GM18511 (cell line): ENCODE measurements around the gene IRF9.
"Not testable (repeated sequence)": the region's sequence is repeated elsewhere in the genome, so short reads cannot be mapped to it uniquely, and the experiment has no call there.

Source experiments
- ATAC-seq: cut with Tn5 transposase; IDR thresholded peaks from one replicate; pipeline ENCODE4 v1.9.1; 2021; ENCODE audit warnings: mild to moderate bottlenecking, moderate library complexity; ENCODE audit not compliant: unreplicated experiment

Gene IRF9

DNA sequence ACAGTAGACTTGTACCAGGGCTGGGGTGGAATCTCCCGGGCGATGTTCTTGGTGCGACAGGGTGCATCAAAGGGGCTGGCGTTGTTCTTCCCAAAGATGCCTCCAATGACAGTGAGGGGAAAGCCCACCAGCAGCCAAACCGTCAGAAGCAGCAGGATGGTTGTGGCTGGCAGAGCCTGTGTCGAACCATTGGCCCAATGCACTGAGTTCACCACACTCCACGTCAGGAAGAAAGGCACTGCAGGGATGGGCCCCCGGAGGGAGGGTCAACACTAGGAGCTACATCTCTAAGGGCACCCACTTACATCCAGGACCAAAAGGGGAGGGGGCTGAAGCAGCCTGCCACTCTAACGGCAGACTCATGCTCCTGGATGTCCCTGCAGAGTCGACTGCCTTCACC, 29.4 kb downstream of the IRF9 start:
- ATAC-seq, result no peak

GRCh38 chr14:24192933-24193332, 31.9 kb downstream of the IRF9 start:
- no peak for ATAC-seq

DNA sequence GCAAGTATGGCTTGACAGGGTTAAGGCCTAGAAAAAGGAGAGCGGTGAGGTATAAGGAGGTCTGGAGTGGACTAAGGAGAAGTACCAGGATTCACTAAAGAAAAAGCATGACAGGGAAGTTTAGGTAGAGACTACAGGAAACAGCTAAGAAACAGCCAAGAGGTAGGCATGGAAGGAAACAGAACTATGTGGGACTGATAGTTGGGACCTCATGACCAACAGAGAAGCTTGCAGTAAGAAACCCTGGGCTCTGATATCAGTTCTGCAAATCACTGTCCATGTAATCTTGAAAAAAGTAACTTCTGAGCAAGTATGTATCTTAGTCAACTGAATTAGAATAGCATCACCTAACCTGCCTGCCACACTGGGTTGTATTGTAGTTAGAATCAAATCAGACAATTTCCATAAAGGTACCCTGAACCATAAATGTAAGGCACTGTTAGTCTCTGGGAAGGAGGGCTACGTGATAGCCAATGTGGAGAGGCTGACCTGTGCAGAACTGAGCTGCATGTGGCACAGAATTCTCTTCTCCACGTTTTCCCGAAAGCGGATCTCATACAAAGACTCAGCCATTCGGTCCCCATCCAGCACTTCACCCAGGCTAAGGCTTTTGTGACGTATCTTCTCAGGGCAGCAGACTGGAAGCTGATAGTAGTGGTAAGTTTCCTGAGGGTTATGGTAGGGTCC, 33.3 kb downstream of the IRF9 start:
- ATAC-seq, result no peak

DNA sequence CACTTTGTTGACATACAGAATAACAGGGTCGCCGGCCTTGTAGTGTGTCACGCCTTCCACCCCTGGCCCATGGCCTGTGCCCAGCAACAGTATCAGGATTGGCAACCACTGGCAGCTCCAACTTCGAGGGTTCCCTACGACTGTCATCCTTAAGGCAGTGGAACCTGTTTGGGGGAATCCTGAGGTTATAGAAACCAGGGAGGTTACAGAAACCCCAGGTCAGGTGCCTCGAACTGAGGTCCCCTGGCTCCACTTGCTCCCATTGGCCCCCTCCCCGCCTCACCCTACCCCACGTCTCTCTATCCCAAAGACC, 33.8 kb downstream of the IRF9 start:
- ATAC-seq, result no peak

GRCh38 chr14:24195186-24196070, 34.4 kb downstream of the IRF9 start, which contains the start of gene TM9SF1:
Gene TM9SF1 (minus strand): TSS chr14:24195441. CDS start chr14:24195019, 422 bp downstream.
- peak; percentile 90 for ATAC-seq

DNA sequence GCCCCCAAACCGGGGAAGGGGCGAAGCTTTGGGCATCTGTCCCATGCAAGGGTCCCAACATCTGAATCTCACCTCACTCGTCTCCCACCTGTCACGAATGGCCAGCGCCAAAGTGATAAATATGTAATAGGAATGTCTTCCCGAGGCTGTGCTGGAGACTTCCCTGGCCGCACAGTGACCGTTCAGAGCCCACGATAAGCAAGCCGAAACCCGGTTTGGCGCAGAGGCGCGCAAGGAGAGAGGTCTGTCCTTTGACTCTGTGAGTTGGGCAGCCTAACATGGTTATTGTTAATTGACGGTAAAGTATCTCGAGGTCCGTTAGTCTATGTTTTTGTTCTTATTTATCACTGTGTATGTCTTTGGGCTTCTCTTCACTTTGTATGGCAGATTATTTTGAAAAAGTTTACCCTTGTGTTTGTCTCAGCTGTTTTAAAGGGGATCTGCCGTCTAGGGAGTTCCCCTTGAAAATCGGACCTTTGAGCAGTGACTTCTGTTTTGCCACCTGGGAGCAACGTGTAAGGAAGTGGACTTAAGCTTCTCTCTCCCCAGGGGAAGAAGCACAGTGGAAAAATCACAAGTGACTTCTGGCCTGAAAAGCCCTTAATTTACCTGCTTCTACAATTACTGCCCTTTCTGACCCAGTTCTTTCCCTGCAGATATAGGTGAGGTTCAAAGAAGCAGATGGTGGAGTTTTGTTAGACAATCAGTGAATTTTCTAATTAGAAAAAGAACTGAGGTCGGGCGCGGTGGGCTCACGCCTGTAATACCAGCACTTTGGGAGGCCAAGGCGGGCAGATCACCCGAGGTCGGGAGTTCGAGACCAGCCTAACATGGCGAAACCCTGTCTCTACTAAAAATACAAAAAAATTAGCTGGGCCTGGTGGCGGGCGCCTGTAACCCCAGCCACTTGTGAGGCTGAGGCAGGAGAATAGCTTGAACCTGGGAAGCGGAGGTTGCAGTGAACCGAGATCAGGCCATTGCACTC, 35.3 kb downstream of the IRF9 start:
- ATAC-seq, result peak; percentile 28

DNA sequence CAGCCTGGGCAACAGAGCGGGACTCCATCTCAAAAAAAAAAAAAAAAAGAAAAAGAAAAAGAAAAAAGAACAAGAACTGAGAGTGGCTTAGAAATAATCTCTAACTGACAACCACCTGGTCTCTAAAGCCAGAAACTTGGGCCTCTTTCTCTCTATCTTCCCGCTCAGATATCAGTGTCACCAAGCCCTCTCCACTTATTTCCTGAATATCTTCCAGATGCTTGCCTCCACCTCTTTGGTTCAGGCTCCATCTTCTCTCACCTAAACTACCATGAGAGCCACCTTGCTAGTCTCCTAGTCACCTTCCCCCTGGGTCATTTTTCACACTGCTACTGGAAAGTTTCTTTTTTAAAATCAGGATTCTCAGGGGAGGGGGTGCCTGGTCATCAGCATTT, 36.0 kb downstream of the IRF9 start:
- ATAC-seq, result no peak

DNA sequence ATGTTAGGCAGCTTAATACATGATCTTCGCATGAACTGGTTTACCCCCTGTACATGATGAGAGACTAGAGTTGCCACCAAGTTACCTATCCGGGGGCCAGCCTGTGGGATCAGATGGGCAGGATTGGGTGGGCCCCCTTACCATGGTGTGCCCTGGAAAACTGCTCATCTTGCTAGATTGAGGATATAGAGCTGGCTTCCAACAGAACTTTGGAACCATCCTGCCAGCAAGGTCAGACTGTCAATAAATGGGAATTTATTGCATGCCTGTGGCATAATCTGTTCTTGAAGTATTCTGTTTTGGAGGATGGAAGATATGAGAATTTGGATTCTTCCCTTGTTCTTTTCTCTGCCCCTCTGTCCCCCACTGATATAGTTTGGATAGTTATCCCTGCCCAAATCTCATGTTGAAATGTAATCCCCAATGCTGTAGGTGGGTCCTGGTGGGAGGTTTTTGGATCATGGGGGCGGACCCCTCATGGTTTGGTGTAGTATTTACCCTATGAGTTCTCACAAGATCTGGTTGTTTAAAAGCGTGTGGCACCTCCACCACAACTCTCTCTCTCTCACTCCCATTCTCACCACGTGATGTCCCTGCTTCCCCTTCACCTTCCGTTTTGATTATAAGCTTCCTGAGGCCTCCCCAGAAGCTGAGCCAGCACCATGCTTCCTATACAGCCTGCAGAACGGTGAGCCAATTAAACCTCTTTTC, 37.9 kb downstream of the IRF9 start:
- ATAC-seq, result no peak

DNA sequence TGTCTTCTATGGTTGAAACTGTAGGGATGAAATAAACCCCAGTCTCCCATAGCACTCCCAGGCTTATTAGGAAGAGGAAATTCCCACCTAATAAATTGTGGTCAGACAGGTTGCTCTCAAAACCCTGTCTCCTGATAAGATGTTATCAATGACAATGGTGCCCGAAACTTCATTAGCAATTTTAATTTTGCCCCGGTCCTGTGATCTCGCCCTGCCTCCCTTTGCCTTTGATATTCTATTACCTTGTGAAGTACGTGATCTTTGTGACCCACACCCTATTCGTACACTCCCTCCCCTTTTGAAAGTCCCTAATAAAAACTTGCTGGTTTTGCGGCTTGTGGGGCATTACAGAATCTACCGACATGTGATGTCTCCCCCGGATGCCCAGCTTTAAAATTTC, 41.5 kb downstream of the IRF9 start:
- not testable (repeated sequence) for ATAC-seq

- not testable (repeated sequence) for ATAC-seq
These were observed 42.3 kb downstream of the IRF9 start for GRCh38 chr14:24203249-24203886.

DNA sequence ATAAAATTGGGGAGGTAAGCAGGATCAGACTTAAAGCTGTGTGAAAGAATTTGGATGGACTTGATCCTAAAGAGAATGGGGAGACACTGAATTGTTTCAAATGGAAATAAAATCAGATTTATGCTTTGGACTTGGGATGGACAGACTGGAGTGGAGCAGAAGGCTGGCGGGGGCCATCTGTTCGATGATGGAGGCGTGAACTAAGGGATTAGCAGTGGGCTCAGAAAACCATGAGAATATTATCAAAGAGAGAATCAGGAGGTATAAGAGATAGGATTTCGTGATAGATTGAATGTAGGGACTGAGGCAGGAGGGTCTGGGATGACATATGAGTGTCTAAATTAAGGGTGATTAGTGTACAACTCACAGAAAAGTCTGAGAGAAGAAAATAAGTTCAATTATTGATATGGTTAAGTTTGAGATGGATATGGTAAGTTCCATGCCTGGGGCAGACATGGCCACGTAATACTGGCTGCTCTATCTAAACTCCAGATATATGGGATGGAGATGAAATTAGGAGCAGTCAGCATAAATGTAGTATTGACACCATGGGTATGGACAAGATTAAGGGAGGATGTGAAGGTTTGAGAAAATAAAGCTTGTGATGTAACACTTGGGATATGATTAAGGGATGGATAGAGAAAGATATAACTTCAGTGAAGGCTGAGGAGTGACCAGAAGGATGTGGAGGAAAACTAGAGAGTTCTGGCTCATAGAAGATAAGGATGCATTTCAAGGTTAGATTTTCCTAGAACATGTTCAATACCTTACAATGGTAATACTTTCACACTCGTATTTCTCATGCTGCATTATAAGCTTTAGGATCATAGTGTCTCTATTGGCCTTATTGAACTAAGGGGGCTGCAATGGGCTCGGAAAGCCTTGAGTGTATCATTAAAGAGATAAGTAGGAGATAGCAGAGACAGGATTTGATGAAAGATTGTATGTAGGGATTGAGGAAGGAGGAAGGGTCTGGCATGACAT, 43.4 kb downstream of the IRF9 start:
- no peak for ATAC-seq

- ATAC-seq, result no peak
These were observed 45.4 kb downstream of the IRF9 start for GRCh38 chr14:24206260-24207103.

- no peak for ATAC-seq
These were observed 46.1 kb downstream of the IRF9 start for GRCh38 chr14:24207104-24207551.

DNA sequence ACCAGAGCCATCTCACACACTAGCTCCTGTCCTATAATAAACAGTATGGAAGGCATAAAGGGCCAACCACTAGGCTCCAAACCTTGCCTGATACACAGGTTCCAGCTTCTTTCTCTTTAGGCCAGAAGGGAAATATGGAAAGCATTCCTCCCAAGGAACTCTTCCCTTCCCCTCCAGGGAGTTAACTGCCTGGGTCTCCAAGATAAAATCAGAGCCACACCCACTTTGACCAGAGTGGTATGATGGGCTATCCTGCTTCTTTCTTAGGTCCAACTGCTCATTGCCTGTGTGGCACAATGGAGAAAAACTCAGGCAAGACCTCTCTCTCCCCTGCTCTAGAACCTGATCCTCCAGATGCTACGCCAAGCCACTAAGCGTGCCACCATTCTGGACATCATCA, 46.6 kb downstream of the IRF9 start:
- no peak for ATAC-seq

DNA sequence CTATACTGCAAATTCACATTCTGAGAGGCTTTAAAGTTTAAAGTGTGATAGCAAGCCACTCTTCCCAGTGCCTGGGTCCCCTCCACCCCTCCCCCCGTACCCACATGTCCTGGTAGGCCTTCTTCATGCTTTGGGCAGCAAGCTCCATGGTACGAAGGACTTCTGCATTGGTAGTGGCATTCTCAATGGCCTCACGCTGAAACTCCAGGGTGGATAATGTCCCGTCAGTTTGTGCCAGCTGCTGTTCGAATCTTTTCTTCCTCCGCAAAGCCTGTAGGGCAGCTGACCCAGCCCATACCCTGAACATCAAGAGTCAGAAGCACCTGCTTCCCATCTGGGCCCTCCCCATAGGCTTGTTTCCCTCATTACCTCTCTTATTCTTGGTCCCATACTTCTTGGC, 50.2 kb downstream of the IRF9 start:
- no peak for ATAC-seq

DNA sequence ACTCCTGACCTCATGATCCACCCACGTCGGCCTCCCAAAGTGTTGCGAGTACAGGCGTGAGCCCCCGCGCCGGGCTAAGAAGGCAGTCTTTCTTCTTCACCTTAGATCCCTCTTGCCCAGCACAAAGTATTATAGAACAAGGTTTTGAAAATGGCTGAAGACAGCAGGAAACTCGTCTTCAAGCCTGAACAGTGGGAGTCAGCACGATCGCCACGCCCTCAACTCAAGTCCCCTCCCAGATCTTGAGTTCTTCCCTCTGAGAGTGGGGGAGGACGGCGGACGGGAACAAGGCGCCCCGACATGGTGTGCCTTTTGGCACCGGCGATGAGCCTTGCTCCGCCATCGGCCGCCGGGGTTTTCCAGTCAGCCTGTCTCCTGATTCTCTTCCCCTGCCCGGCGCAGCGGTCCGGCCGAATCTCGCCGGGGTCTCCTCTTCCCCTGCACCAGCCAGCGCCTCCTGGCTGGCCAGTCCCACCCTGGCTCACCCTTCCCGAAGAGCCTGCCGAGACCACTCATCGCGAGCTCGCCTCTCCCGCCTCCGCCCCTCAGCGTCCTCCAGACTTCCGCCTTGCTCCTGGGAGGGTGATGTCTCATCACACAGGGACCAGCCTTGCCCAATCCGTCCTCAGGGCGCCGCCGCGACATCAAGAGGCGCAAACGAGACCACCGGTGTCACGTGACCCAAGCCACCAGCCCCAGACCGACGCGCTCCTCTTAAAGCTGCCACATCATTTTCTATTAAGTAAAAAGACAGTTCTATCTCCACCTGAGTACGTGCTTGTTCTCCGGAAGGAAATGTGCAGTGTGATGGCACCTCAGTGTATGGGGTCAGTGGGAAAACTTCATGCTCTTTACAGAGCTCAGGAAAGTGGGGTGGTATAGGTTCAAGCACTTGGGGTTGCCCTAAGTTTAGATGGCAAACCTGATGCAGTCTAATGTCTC, 52.1 kb downstream of the IRF9 start, which contains the start of gene CHMP4A:
TSS of gene CHMP4A (minus strand) at position 565 of the 942 bp plus-strand sequence. CDS start at position 516, 49 bp downstream.
- ATAC-seq, result peak; percentile 73
